Measurements from ENCODE around the gene SSH2. TPM values are rescaled to one million over a fixed set of nuclear protein-coding genes. Genes with fewer than 3 reads are reported as not detected.

Gene SSH2
- total RNA-seq, 4 donors from 2014 or later: 14.7 to 33.6 (median 22.2) TPM

DNA sequence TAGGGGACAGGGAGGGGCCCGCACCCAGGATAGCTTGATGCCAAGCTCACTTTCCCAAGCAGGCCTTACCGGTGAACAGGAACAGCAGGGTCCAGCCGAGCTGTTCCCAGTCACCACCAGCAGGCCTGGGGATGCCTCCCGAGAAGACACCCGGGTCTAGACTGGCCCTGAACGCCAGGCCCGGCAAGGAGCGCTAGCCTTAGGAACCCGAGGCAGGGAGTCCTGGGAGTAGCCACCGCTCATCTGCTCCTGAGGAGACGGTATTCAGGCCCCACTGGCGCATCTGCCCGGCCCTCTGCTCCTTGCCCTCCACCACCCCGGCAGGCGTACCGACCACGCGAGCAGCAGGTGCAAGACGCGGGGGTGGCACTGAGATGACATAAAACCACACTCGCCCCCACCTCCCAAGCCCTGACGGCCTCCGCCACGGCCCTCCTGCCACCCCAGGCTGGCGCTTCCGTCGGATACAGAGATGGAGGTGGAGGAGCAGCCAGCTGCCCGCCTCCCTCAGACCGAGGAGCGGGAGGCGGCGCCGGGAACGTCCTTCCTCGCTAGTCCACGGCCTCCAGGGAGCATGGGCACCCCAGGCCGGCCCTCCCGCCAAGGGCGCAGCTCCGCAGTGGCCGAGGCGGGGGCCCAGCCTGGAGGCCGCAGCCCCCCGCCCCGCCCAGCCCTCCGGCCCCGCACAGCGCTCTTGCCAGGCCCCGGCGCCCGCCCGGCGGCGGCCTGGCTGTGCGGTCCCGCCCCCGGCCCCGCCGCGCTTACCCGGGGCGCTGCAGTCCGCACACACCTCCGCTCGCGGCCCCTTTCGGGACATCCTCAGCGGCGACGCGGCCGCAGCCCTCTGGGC is 341.2 kb downstream of the SSH2 start:
- Histone ChIP-seq H3K4me3 (peak overlapping the region; percentile 88), H3K9me3 (no peaks in the 10 kb centered on the region), H3K36me3 (no peaks in the 10 kb centered on the region), H3K4me1 (peaks cover 88% of the 10 kb centered on the region), H3K27me3 (no peaks in the 10 kb centered on the region), H3K27ac (peak overlapping the region; percentile 81)
- no peak for TF ChIP-seq POLR2AphosphoS5 (IDR thresholded peaks at IDR 0.05)
- TF ChIP-seq, protein P1, sequence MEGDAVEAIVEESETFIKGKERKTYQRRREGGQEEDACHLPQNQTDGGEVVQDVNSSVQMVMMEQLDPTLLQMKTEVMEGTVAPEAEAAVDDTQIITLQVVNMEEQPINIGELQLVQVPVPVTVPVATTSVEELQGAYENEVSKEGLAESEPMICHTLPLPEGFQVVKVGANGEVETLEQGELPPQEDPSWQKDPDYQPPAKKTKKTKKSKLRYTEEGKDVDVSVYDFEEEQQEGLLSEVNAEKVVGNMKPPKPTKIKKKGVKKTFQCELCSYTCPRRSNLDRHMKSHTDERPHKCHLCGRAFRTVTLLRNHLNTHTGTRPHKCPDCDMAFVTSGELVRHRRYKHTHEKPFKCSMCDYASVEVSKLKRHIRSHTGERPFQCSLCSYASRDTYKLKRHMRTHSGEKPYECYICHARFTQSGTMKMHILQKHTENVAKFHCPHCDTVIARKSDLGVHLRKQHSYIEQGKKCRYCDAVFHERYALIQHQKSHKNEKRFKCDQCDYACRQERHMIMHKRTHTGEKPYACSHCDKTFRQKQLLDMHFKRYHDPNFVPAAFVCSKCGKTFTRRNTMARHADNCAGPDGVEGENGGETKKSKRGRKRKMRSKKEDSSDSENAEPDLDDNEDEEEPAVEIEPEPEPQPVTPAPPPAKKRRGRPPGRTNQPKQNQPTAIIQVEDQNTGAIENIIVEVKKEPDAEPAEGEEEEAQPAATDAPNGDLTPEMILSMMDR (IDR thresholded peaks at IDR 0.05): no peak
- TF ChIP-seq EP300 (IDR thresholded peaks at IDR 0.05): no peak
- TF ChIP-seq POLR2A (IDR thresholded peaks at IDR 0.05): no peak
- DNase-seq (ENCODE audit: low spot score in 2 of 2): no peak
- no CpG with 5 or more reads among the region's 72 CpGs for WGBS

DNA sequence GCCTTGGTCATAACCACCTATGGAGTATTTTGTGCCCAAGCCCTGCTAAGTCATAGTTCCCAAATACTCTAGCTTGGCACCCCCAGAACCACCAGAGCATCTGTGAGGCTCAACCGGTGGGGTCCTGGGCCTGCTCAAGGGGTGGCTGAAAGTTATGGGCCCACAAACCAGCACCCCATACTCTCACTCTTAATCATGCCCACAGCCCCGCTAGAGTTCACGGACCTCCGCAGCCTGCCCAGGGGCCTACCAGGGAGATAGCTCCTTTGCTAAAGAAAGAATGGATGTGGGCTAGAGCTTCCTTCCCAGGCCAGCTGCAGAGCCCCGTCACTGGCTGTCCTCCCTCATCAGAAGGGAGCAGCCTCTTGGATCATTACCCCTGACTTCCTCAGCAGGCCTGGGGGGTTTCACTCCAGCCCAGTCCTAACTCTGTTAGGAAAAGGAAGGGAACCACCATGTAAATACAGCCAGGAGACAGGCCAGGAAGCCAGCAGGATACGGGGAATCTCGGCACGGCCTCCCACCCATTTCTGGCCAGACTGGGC is 341.9 kb downstream of the SSH2 start:
- Histone ChIP-seq H3K36me3 (no peaks in the 10 kb centered on the region), H3K9me3 (no peaks in the 10 kb centered on the region), H3K27ac (peak overlapping the region; percentile 81), H3K27me3 (no peaks in the 10 kb centered on the region), H3K4me1 (peaks cover 91% of the 10 kb centered on the region), H3K4me3 (peak overlapping the region; percentile 88)
- TF ChIP-seq, protein P1 (IDR thresholded peaks at IDR 0.05): no peak
- TF ChIP-seq POLR2A (IDR thresholded peaks at IDR 0.05) (no peak), POLR2AphosphoS5 (IDR thresholded peaks at IDR 0.05) (no peak), EP300 (IDR thresholded peaks at IDR 0.05) (no peak)
- no peak for DNase-seq (ENCODE audit: low spot score in 2 of 2)
- 35% methylated on average over 4 of the region's 8 CpGs for WGBS

DNA sequence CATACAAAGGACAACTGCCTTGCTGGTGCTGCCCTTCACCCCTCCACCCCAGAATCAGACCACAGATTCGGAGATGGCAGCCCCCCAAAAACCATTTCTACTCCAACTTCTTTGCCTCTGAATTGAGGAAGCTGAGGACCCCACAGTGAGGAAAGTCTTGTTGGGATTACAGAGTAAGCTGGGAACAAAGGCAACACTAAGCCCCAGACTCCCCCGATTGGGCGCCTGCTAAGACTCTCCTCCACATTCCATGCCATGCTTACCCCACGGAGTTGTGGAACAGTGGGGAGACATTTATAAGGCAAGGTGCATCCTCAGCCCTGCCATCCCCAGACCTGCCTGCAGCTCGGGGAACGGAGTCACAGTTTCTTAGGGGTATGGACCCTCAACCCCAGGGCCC is 342.4 kb downstream of the SSH2 start:
- Histone ChIP-seq H3K4me1 (peaks cover 92% of the 10 kb centered on the region), H3K27me3 (no peaks in the 10 kb centered on the region), H3K9me3 (no peaks in the 10 kb centered on the region), H3K27ac (no peak overlapping the region), H3K4me3 (peak overlapping the region; percentile 88), H3K36me3 (no peaks in the 10 kb centered on the region)
- 71% methylated on average over 6 of the region's 6 CpGs for WGBS
- TF ChIP-seq POLR2AphosphoS5 (IDR thresholded peaks at IDR 0.05) (no peak), EP300 (IDR thresholded peaks at IDR 0.05) (no peak), POLR2A (IDR thresholded peaks at IDR 0.05) (no peak)
- TF ChIP-seq, protein P1 (IDR thresholded peaks at IDR 0.05): no peak
- no peak for DNase-seq (ENCODE audit: low spot score in 2 of 2)

DNA sequence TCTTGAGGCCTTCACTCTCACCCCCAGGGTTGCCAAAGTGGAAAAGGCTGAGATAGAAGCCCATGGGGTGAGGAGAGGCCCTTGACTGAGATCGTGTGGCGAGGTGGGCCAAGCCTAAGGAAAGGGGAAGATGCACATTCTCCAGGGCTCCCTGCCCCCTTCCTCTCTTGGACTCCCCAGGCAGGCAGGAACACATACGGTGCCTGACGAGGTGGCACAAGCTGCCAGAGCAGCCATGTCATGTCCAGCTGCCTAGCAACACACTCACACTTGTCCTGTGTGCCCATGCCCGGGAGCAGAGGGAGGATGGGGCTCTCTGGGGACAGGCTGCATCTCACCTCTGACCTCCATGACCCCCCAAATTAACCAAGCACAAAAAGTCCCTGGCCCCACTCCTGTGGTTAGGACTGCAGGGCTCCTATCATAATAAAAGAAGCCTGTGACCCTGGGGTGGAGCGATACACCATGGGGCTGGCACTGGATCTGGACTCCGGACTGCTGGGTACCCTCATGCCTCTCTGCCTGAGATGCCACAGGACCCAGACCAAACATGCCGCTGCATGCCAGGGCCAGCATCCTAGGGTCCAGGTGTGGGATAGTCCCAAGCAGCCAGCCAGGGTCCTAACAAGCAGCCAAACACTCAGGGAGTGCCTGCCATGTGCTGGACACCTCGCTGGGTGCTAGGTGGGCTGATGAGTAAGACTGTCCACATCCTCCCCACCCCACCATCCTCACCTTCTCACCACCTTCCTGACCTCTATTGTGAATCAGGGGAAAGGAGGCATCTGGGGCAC is 343.2 kb downstream of the SSH2 start:
- 50% methylated on average over 6 of the region's 9 CpGs for WGBS
- Histone ChIP-seq H3K4me1 (peaks cover 92% of the 10 kb centered on the region), H3K27me3 (no peaks in the 10 kb centered on the region), H3K27ac (no peak overlapping the region), H3K36me3 (peaks cover 1% of the 10 kb centered on the region), H3K4me3 (no peak overlapping the region), H3K9me3 (no peaks in the 10 kb centered on the region)
- no peak for TF ChIP-seq EP300 (IDR thresholded peaks at IDR 0.05)
- no peak for TF ChIP-seq POLR2AphosphoS5 (IDR thresholded peaks at IDR 0.05)
- TF ChIP-seq POLR2A (IDR thresholded peaks at IDR 0.05): no peak
- TF ChIP-seq, protein P1 (IDR thresholded peaks at IDR 0.05): no peak
- DNase-seq (ENCODE audit: low spot score in 2 of 2): no peak
